GM18517 (cell line): ENCODE results near the gene TAC3.
A peak's percentile ranks its signal among the peaks of the same experiment; 100 is the strongest.
"Not testable (repeated sequence)": the region's sequence is repeated elsewhere in the genome, so short reads cannot be mapped to it uniquely, and the experiment has no call there.

Experiments used
- ATAC-seq: cut with Tn5 transposase; IDR thresholded peaks from one replicate; pipeline ENCODE4 v1.9.1; 2021; ENCODE audit warnings: mild to moderate bottlenecking, moderate library complexity; ENCODE audit not compliant: unreplicated experiment

TAC3 gene

DNA sequence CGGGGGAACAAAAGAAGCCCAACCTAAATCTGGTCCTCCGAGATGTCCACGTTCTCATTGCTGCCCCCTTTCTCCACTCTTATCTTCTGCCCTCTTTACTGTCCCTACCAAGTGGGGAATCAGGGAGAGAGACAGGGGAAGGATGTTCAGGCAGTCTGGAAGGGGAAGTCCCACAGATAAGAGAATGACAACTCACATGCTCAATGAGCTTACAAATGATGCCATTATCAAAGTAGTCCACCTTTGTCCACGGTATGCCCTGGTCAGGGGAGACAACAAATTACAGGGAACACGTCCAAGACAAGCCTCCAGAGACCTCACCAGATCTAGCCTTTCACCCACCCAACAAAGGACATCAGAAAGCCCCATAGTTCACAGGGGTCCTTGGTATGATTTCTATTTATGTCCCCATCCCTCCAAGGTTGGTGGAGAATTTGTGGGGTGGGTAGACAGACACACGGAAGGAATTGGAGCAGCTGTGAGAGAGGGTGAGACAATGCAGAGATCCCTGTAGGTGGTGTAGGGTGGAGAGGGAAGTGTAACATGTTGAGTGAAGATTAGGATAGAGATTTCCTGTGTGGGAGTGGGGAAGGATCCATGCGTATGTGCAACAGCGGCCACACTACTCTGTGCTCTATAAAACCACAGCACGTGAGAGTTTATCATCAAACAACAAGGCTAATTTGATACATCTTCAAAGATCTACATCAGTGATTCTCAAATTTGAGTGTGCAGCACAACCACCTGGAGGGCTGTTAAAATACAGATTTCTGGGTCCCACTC is 22.9 kb upstream of the TAC3 start:
- ATAC-seq = no peak

DNA sequence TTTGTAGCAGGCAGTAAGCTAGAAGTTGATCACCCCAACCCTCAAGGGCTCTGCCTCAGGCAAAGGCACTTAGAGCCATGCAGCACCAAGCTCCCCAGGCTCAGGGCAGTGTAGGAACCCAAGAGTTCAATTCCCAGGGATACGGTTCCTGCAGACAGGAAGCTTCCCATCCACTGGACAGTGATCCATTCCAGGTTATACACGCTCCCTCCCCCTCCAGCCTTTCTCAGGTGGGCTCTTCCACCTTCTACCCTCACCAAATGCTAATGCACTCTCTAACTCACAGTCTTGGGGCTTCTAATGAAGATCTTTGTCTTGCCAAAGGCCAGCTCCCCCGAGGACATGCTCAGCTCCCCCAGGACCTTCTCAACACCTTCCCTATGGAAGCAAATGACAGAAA is 20.9 kb upstream of the TAC3 start:
- ATAC-seq = no peak

DNA sequence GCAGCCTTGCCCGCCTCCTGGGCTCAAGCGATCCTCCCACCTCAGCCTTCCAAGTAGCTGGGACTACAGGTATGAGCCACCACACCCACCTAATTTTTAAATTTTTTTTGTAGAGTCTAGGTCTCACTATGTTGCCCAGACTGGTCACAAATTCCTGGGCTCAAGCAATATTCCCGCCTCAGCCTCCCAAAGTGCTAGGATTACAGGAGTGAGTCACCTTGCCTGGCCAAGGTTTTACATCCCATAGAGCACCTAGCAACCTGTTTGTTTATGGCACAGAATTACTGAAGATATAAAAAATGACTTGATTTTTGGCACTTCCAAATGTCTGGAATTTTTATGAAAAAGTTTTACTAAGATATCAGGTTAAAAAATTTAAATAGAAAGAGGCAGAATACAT is 17.1 kb upstream of the TAC3 start:
- no peak for ATAC-seq

DNA sequence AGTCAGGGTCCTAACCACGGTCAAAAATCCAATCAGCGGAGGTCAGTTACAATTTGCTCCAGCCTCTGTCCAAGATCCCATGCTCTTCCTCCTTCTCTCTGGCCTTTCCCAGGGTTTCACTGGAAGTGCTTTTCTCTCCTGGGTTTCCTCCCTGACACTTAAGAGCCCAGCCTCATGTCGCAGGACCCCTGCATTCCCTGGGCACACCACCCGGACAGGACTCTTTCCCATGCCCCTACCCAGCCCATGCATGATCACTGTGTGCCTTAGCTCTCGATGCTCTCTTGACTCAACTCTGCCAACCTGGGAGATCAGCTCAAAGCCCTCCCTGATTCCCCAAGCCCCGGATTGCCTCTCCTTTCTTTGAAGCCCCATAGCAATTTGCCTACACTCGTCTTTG is 15.5 kb upstream of the TAC3 start:
- no peak for ATAC-seq

DNA sequence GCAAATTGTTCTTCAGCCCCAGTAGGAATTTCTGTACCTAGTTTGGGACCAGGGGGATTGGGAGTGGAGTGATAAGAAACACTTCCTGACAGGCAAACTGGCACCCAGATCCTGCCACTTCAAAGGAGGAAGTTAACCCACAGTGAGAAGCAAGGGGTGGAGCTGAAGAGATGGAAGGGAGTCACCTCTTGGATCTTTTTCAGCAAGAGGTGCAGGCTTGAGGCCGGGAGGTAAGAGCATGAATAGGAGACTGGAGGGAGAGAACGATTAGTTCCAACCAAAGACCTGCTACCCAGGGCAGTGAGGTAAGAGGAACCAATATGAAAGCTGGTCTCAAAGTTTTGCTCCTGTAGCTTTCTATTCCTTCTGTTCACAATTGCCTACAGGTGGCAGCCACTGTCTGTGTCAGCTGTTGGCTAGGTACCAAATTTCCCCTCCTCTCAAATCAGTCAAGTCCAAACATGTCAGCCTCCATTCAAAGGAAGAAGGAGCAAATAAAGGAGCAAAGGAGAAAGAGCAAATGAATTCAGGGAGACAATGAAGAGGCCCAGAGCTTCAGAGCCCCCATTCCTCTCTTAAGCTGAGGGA is 14.9 kb upstream of the TAC3 start:
- no peak for ATAC-seq

DNA sequence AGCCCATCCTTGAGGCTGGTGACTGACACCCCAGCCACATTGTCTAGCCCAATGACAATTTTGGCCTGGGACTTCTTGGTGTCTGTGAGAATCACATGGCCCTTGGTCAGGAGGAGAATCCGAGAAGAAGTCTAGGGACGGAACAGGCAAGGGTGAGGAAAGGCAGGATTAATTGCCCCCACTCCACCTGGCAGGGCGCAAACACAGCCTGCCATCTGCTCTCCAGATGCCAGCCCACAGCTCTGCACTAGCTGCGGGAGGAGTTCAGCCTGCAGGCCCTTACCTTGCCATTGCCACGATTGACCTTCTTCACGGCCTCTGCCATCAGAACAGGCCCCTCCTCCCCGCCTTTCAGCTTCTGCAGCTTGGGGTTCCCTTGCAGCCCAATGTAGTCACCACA is 13.1 kb upstream of the TAC3 start:
- ATAC-seq = no peak

DNA sequence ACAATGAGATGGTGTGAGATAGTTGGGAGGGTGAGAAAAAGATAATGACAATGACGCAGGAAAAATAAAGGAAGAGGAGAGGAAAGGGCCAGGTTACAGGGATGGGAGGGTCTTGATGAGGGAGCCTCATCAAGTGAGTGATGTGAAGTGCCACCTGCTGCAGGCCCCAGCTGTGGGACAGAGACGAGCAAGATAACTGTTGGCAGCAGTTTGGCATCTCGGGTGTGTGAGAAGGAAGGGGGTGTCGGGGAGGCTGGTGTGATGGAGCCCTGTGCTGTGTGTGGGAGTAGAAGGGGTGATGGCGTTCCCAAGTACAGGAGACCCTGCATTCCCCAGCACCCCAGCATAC is 11.4 kb upstream of the TAC3 start:
- ATAC-seq = no peak

DNA sequence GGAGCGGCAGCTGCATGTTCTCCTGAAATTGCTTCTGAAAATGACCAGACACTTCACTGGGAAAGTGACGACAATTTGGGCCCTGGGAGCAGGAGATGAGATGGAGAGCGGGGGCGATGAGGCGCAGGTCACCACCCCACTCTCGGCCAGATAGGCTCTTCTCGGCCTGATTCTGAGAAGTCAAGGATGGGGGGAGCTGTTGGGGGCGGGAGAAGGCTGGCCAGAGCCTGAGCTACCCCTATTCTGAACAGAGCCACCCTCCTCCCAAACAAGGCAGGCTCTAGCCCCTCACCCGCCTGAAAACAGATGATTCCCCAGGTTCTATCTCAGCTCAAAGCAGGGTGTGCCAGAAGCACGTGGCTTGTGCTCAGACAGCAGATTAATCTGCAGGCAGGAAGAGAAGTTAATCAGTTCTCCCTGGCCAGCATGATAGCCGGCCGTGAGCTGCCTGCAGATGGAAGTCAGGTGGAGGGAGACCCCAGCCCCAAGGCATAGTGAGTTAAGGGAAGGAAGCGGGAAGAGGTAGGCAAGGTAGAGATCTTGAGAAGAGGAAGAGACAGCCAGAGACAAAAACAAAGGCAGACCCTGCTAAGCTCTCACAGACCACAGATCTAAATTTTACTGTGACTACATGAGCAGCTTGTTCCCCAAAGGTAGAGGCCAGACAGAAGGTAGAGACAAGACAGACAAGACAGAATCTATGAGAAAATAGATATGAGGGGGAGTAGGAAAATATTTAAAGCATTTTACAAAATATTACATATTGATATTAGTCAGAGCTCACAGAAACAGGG is 10.9 kb upstream of the TAC3 start:
- no peak for ATAC-seq

DNA sequence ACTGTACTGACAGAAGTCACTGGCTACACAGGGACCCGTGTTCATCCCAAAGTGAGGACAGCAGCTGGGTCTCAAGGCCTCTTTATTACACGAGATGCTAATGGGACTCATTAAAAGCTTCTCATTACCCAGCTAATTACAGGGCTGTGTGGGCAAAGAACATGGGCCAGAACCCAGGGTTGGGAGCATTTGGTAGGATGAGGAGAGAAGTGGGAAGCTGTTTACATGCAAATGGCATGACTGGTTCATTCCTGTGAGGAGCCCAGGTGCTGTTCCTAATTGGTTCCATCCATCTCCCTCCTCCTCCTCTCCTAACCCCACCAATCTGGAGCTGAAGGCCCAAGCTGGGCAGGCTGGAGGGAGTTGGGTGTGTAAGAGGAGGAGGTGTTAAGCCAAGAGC is 8.9 kb upstream of the TAC3 start:
- ATAC-seq = no peak

DNA sequence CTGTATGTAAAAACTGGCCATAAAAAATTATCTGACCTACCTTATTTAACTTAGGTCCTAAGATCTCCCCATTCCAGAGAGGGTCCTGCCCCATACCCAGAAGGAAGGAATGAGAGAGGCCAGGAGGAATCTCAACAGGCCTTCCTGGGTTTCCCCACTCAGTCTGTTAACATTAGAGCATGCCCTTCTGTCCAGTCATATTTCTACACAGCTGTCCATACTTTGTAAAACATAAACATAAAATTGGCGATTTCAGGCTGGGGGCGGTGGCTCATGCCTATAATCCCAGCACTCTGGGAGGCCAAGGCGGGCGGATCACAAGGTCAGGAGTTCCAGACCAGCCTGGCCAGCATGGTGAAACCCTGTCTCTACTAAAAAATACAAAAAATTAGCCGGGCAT is 6.0 kb upstream of the TAC3 start:
- not testable (repeated sequence) for ATAC-seq

DNA sequence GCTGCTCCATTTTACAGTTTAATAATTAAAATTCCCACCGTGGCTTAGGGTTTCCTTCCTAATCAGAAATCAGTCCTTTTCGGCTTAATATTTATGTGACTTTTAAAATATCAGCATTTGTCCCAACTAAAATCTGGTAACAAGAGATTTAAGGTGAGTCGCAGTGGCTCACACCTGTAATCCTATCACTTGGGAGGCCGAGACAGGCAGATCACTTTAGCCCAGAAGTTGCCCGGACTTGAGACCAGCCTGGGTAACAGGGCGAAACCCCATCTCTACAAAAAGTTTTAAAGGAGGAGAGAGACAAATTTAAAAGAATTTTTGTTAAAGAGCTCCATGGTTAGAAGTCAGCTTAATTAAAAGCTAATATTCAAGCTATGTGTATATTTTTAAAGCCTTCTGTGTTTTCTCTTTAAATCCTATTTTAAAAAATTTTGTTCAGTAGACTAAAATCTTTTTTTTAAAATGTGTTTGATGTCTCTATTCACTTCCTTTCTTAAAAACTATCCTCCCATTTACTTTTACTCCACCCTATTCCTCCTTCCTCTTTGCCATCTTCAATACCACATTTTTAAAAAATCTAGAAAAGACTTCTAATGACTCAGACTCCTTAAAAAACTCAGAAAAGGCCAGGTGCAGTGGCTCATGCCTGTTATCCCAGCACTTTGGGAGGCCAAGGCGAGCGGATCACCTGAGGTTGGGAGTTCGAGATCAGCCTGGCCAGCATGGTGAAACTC is 3.8 kb upstream of the TAC3 start:
- no peak for ATAC-seq

DNA sequence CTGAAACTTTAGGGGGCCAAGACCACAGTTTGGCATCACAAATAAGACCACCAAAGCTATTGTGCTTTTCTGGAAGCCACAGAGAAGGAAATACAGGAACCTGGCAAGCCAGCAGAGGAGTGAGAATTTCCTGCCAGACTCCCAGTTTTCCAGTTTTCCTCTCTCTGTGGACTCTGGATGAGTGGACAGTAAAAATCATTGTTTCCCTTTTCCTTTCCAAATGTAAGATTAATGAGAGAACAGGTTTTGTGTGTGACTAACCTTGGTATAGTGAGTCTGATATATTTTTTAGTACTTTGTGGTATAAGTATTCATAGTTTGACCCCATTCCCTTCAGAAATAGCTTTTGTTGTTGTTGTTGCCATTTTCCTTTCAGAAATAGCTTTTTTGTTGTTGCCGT is 2.6 kb upstream of the TAC3 start:
- no peak for ATAC-seq

DNA sequence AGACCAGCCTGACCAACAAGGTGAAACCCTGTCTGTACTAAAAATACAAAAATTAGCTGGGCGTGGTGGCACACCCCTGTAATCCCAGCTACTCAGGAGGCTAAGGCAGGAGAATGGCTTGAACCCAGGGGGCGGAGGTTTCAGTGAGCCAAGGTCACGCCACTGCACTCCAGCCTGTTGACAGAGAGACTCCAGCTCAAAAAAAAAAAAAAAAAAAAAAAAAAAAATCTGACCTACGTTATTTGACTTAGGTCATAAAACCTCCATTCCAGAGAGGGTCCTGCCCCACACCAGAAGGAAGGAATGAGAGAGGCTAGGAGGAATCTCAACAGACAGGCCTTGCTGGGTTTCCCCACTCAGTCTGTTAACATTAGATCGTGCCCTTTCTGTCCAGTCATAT is 2.0 kb upstream of the TAC3 start:
- ATAC-seq = not testable (repeated sequence)

DNA sequence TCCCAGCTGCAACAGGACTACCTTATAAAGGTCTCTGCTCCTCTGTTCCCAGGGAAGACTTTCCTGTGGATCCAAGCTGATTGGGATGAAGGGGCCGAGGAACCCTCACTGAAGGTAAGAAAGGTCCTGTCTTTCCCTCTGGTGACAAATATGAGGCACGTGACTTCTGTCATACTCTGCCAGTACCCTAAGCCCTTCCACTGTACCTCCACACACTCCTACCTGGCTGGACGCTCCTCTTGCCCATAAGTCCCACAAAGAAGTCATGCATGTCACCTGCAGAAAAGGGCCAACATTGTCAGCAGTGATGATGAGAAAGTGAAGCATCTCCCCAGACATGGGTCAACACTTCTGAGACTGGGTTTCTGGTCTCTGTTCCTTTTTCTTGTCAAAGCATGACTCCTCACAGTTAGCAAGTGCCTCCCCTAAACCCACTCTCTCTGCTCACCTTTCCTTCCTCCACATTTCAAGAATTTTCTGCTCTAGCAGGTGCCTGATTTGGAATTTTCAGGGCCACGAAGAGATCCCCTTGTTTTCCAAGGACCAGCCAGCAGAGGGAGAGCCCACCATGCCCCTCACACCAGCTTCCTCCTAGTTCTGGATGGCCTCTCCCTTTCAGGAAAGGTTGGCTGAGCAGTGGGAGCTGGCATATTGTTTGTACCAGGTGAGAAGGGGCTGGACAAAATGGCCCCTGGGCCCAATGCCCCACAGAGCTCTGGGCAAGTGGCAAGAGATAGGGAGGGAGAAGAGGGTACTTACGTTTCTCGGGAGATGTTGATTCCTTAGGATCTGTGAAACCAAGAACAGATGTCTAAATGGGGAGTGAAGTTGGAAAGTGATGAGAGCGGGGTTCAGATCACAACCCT is 3.5 kb downstream of the TAC3 start:
- peak; percentile 67 for ATAC-seq

DNA sequence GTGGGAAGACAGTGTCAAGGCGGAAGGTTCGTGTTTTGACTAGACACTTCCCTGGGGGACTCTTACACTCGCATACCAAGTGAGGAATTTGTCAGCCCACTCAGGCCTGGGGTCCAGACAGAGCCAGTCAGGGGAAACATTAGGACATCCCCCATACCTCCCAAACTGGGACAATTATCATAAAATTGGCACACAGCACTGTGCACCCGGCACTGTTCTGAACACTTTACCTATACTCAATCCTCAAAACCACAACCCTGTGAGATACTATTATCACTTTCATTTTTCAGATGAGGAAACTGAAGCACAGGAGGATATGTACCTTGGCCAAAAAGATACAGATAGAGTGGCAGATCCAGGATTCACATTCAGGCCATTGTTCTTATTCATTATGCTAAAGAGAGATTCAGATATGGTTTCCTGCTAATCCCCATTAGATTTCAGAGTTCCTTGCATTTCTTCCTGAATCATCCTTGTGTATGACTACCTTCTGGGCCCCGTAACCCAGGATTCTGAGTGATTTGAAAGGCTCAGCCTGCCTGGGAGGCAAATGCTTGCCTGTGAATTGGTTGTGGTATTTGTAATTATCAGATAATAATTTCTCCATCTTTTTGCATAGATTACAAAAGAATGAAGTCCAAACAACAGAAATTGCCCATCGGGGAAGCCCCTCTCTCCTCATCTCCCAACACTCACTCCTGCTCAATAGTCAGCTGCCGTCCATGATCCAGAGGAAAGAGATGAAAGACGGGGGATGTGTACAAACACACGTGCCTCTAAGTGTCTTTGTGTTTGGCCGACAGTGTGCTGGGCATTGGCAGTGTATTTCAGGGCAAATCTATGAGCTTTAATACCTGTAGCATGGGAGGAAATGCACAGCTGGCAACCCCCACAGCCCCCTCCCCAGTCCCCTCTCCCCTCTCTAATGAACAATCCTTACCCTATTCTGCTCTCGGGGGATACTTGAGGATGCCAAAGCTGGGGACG is 4.6 kb downstream of the TAC3 start:
- no peak for ATAC-seq

DNA sequence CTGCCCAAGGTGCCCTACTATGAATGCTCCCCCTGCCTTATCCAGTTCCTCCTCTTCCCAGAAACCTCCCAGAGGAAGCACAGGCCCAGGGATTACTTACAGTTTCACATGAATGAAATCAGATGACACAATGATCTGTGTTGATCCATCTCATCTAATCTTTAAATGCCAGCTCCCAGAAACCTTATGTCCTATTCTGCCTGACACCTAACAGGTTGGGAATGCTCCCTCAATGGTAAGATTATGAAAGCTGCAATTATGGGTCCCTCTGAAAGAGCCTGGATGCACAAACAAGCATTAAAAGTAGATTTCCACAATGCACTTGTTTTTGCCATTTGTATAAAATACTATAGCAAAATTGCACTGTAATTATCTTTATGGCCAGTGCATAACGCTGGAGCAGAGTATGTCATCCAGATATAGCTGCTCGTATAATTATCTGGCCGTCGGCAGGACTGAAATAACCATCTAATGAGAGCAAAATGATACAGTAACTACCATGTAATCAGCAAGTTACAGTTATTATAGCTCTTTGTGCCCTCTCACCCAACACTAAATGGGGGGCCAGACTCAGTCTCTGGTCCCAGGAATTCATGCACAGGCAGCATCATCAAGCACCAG is 5.6 kb downstream of the TAC3 start:
- ATAC-seq = no peak

DNA sequence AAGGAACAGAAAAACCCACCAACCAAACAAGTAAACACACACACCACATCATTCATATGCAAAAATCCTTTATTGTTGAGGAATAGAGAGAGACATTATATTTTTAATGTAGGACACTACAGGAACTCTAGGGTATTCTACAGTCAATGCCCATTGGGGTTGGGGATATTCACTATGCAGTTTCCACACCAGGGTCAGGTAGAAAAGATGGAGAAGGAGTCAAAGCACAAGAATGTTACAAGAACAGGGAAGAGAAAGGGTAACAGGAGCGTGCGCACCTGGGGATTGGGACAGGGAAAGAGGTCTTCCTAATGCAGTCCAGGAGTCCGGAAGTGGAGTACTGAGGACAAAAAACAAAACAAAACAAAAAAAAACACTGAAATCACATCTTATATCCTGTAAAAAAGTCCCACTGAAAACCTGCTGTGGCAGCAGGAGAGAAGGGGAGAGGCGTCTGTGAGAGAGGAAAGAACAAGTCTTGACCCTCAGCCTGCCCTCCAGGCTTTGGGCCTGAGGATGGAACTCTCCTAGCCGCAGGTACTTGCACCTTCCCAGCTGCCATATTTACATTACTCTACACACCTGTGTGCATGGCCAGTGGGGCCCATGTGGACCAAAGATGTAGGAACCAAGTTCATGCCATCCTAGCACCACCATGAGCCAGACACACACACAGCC is 6.2 kb downstream of the TAC3 start:
- ATAC-seq = no peak

DNA sequence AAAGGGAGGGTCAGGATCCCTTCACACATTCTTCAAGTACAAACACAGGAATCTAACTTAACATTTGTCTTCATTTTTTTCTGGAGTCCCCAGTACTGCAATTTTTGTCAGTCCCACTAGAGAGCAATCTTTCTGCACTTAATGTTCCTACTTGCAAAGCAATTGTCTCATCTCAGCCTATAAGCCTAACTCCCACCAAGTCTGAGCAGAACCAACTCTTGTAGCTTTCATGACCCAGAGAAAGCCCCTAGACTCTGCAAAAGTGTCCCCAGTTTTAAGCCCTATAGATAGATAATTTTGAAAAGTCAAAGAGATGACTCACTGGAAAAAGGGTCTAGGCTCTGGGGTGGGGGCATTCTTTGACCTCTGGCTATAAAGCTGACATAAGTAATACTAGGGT is 8.2 kb downstream of the TAC3 start:
- ATAC-seq = no peak
